ENCODE results near the gene CBLN2.
A peak's percentile ranks its signal among the peaks of the same experiment; 100 is the strongest.

CBLN2 gene

DNA sequence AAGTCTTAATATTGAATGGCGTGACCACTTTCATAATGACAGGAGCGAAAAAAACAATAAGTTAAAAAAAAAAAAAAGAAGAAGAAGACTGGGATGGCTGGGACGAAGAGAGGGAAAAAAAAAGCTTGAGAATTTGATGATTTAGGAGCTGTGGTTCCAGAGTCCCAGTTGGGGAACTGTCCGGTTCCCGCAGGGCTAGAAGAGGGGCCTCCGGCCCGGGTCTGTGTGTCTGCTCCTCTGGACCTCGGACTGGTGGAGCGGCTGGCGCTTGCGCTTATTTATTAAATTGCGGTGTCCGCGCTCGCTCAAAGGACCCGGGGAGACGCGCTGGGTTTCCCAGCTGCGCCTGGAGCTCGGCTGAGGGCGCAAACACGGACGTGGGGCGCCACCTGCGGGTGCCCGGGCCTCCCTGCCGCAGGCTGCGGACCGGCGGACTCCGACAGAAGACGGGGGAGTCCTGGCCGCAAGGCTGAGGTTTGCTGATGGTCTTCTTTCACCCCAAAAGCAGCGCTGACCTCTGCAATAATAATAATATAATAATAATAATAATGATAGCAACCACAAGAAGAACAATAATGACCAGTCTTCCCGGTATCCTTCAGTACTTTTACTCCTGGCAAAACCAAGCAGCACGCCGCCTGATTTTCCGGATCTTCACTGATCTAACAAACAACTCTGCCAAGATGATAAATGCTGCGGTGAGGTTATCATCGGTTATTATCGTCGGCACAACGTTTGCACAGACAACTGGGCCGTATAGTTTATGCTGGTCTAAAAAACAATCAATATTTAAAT lies at the start of gene CBLN2:
Gene CBLN2, minus strand, starts transcription at position 251 of the 795 bp plus-strand sequence. CDS start 2,182 bp downstream, outside the sequence.
- peak in 1 of 2 donors; percentile 45 for ATAC-seq

- ATAC-seq = no peak
Observed at GRCh38 chr18:72588360-72588759, 44.2 kb upstream of the CBLN2 start.

DNA sequence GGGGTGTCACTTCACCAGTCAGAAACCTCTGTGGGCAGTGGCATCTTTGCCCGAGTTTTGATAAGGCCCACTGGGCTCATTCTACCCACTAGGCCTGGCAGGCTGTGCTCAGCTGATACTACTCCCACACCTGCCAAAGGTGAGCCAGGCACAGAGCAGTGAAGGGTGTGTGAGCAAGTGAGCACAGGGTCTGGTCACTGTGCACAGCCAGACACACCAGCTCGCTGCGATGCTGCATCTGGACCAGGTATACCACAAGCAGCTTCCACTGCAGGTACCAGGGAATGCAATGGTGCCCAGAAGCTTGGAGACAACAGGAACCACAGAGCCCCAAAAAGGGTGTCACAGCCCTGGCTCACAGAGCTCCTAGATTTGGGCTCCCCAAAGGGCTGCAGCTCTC lies 40.6 kb upstream of the CBLN2 start:
- no peak for ATAC-seq

DNA sequence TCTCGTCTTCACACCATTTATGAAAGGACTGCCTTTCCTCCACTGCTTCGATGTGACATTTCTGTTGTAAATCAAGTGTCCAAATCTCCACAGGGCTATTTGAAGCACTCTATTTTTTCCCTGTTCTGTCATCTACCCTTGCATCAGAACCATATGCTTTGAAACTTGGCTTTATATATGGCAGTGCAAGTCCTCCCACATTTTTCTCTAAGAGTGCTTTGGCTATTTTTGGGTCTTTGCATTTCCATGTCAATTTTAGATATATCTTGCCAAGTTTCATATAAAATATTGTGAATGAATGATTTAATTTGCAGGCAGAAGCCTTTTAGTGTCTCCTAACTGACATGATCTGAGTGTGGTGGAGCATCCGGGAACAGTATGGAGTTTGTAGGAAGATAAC lies 37.8 kb upstream of the CBLN2 start:
- ATAC-seq = no peak

DNA sequence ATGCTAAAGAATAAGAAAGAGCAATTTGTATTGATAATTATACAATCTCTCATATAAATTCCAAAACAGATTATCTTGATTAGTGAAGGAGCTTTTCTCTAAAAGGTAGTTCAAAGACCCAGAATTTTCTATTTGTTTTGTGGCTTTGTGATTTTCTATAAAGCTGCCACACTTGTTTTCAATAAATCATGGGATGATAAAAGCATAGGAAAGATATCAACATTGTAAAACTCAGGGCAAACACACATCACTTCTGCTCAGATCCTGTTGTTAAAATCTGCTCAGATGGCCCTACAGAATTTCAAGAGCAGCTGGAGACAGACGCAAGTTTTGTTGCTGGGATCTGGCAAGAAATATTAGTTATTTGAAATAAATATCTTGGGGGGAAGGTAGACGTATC lies 28.8 kb upstream of the CBLN2 start:
- no peak for ATAC-seq

DNA sequence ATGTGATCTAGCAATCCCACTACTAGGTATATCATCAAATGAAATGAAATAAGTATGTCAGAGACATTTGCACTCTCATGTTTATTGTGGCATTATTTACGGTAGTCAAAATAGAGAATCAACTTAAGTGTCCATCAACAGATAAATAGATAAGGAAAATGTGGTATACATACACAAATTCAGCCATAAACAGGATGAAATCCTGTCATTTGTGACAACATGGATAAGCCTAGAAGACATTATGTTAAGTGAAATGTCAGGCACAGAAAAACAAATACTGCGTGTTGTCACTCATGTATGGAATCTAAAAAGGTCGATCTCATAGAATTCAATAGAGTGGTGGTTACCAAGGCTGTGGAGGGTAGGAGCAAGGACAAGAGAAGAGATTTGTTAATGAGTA lies 22.1 kb upstream of the CBLN2 start:
- no peak for ATAC-seq

- no peak for ATAC-seq
Observed at GRCh38 chr18:72555968-72556367, 11.8 kb upstream of the CBLN2 start.

- ATAC-seq = no peak
Observed at GRCh38 chr18:72555101-72555500, 11.0 kb upstream of the CBLN2 start.

- no peak for ATAC-seq
Observed at GRCh38 chr18:72543357-72544055, 636 bp downstream of the CBLN2 start.

DNA sequence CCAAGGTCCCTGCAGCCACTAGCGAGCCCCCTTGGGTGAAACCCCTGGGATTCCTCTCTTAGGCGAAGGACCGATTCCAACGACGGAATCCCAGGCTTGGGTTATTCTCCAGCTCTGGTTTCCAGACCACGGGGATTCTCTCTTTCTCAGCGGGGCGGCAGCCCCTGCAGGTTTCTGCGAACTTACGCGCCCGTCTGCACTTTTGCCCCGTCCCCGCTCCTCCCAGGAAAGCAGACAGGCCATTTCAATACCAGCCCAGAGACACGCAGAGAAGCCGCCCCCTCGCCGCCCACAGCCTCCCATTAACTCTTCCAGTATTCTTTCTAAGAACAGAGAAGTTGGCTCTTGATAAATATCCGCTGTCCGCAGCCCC lies 1.2 kb downstream of the CBLN2 start:
- no peak for ATAC-seq

DNA sequence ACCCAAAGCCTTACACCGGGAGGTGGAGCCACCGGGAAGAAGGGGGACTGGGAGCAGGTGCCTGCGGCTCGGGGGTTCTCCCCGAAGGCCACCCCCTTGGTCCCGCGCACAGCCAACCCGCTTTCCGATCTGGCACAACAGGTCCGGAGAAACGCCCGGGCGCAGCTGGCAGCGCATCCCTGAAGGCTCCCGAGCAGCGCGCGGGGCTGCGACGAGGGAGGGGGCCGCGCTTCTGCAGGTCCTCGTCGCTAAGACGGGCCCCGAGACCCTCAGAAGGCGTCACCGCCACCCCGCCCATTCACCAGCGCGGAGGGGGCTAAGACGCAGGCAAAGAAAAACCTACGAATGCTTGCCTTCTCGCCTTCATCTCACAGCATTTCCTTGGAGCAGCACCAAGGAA lies 1.8 kb downstream of the CBLN2 start:
- no peak for ATAC-seq

DNA sequence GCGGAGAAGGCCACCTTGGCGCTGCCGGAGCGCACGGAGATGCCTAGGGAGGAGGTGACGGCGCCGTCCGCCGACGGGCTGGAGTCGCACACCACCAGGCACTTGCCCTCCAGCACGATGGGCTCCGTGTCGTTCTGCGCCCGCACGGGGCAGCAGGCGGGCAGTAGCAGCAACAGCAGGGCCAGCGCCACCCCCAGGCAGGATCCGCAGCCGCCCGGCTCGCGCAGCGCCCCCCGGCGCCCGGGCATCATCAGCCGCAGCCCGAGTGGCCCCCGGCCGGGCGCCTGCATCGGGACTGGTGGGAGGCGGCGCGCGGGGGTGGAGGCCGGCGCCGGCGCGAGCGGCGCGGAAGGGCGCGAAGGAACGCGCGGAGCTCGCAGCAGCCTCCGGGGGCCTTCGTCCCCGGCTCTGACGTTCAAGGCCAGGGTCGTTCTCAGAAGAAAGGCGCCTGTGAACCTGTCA lies 2.2 kb downstream of the CBLN2 start:
- ATAC-seq = no peak

- ATAC-seq = no peak
Observed at GRCh38 chr18:72539901-72540300, 4.2 kb downstream of the CBLN2 start.

GRCh38 chr18:72530622-72531021 lies 13.5 kb downstream of the CBLN2 start:
- no peak for ATAC-seq

DNA sequence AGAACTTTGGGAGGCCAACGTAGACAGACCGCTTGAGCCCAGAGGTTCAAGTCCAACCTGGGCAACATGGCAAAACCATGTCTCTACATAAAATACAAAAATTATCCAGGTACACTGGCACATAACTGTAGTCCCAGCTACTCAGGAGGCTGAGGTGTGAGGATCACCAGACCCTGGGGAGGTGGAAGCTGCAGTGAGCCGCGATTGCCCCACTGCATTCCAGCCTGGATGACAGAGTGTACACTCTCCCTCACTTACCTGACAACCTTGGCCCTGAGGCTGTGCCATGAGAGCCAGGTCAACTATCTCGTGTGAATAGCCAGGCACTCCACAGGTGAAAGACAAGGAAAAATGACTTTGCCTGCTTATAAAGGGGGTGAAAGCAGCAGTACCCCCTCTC lies 39.3 kb downstream of the CBLN2 start:
- no peak for ATAC-seq

DNA sequence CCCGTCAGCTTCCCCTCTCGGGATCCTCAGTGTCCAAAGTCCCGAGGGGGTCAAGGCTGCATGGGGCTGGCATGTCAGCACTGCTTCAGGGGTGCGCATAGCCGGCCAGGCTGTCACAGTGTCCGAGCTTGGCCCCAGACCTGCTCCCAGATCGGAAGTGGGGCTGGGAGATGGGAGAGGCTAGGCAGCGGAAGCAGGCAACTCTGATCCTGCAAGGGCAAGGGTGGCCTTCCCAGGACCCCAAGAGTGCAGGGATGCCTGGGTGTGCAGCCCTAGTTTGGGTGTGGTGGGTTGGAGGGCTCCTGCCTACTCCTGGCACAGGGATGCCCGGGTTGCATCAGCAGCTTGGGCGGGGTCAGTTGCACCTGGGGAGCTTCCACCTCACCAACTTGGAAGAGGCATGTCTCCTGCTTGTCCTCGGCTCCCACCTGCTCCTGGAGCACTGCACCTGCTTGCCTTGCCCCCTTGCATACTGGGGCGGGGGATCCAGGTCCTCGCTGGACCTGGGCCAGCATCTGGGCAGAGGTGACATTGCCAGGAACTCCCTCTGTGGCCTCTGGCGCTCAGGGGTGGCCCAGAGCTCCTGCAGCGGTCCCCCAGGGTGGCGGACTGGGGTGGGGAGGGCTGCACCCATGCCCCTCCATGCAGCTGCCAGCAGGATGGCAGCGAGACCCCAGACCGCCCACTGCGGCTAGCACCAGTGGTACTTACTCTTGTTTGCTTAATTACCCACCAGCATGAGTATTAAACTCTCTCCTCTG lies 41.3 kb downstream of the CBLN2 start:
- no peak for ATAC-seq

- no peak for ATAC-seq
Observed at GRCh38 chr18:72492497-72492896, 51.6 kb downstream of the CBLN2 start.

Measured in activated CD4-positive, CD25-positive, alpha-beta regulatory T cell treated with anti-CD3 and anti-CD28 coated beads, Interleukin-2, amount 50 U/mL, for 24 hours (primary cell).